ENCODE data around the gene TMA7B. TPM values are rescaled to one million over a fixed set of nuclear protein-coding genes. Genes with fewer than 3 reads are reported as not detected.
"Not testable (repeated sequence)": the region's sequence is repeated elsewhere in the genome, so short reads cannot be mapped to it uniquely, and the experiment has no call there.

The TMA7B gene
- total and polyA plus RNA-seq, 10 donors: 0.29 to 4.2 (median 2.5) TPM

DNA sequence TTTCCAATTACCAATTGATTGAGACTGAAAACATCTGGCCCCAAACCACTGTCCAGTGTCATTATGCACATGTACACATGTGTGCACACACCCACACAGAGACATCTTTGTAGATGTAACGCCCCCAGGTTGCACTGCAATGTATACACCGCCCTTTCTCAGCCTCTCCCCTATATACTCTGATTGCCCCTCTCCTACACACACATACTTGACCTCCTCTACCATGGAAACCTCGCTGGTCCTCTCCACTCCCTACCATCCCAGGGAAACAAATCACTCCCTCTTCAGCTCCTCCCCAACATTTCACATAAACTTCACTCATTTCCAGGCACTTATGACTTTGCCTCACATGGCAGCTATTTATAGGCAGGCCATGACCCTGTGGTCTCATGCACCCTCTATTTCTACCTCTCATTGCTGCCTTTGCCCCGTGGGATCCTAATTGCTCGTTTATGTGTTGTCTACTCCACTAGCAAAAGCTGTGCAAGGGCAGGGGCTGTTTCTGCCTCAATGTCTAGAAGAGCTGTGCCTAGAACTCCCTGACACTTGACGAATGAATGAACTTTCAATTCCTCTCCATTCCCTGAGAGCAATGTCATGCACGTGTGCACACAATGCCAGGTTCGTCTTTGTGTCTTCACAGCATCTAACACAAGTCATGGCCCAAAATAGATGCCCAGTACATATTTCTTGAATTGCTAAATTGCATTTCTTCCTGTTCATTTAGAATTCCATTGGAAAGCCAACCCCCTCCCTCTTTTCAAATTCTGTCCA lies 10.0 kb upstream of the TMA7B start:
- 56 to 67% (median 61%) methylated on average over 8 of the region's 8 CpGs for WGBS, 5 donors

DNA sequence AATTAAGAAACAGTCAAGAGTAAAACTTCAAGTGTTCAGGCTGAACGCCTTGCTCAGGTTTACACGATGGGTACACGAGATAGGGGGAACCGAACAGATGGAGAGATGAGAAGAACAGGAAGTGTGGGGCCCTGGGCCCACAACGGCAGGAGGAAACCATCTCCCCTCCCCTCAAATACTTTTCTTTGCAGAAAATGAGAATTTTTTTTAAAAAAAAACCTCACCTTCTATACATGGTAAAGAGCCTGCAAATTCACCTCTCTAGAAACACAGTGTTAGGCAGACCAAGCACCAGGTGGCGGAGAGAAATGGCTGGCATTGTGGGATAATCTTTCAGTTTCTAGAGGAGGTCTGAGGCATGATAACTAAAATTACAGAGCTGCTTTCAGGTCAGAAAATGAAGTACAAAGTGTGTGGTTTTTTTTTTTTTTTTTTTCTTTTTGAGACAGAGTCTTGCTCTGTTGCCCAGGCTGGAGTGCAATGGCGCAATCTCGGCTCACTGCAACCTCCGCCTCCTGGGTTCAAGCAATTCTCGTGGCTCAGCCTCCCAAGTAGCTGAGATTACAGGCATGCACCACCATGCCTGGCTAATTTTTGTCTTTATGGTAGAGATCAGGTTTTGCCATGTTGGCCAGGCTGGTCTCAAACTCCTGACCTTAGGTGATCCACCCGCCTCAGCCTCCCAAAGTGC lies 8.4 kb upstream of the TMA7B start:
- DNase-seq; H3K9me3 ChIP-seq; H3K27me3 ChIP-seq (replicated peaks in 1 of 7); intact Hi-C loops (cut with DNase I; ENCODE audit: low total_unique reads); H3K4me3 ChIP-seq: not testable (repeated sequence)
- Histone ChIP-seq H3K4me1 (peaks cover 25 to 100% (median 51%) of the 10 kb centered on the region in 6 donors), H3K36me3 (peaks cover 0 to 14% (median 0%) of the 10 kb centered on the region in 6 donors), H3K27ac (peak overlapping the region in 5 of 8 donors; percentile 2 to 63 (median 57))
- 49 to 54% (median 52%) methylated on average over 11 of the region's 11 CpGs for WGBS, 5 donors

More for the DNA sequence above, 10.0 kb upstream of the TMA7B start:
- peak overlapping the region in 5 of 8 donors; percentile 9 to 63 (median 57) for H3K27ac ChIP-seq
- TF ChIP-seq POLR2AphosphoS5 (IDR thresholded peaks at IDR 0.05) (peak in 1 of 3 donors; percentile 27), POLR2A (IDR thresholded peaks at IDR 0.05) (no peak)
- no peak overlapping the region for H3K4me3 ChIP-seq
- no peak for DNase-seq
- H3K4me1 ChIP-seq: peaks cover 33 to 100% (median 54%) of the 10 kb centered on the region in 6 donors
- no peaks in the 10 kb centered on the region for H3K36me3 ChIP-seq
- H3K27me3 ChIP-seq (replicated peaks in 1 of 7): no peaks in the 10 kb centered on the region
- intact Hi-C loops (cut with DNase I; ENCODE audit: low total_unique reads): no loop called here
- no peaks in the 10 kb centered on the region for H3K9me3 ChIP-seq

DNA sequence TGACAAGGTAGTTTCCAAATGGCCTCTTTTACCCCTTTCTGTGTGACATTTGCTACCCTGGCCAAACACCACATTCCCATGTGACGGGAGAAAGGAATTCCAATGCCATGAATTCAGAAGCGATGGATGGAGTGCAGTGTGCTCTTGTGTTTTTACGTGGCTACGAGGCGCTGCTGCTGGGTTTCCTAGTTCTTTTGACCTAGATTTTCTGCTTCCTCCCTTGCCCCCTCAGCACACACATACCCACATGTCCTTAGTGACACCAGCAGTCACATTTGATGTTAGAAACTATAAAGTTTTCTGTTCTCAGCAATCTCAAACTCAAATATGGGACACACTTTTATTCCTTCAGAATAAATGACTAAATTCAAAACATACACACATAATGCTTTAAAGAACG lies 7.8 kb upstream of the TMA7B start:
- H3K4me3 ChIP-seq: no peak overlapping the region
- peaks cover 25 to 100% (median 51%) of the 10 kb centered on the region in 6 donors for H3K4me1 ChIP-seq
- DNase-seq: no peak
- peaks cover 0 to 20% (median 0%) of the 10 kb centered on the region in 6 donors for H3K36me3 ChIP-seq
- H3K9me3 ChIP-seq: no peaks in the 10 kb centered on the region
- TF ChIP-seq POLR2A (IDR thresholded peaks at IDR 0.05) (no peak), POLR2AphosphoS5 (IDR thresholded peaks at IDR 0.05) (no peak)
- TF ChIP-seq, protein P1, sequence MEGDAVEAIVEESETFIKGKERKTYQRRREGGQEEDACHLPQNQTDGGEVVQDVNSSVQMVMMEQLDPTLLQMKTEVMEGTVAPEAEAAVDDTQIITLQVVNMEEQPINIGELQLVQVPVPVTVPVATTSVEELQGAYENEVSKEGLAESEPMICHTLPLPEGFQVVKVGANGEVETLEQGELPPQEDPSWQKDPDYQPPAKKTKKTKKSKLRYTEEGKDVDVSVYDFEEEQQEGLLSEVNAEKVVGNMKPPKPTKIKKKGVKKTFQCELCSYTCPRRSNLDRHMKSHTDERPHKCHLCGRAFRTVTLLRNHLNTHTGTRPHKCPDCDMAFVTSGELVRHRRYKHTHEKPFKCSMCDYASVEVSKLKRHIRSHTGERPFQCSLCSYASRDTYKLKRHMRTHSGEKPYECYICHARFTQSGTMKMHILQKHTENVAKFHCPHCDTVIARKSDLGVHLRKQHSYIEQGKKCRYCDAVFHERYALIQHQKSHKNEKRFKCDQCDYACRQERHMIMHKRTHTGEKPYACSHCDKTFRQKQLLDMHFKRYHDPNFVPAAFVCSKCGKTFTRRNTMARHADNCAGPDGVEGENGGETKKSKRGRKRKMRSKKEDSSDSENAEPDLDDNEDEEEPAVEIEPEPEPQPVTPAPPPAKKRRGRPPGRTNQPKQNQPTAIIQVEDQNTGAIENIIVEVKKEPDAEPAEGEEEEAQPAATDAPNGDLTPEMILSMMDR (IDR thresholded peaks at IDR 0.05 in 8 of 11, conservative IDR thresholded peaks at IDR 0.05 in 3 of 11): no peak
- intact Hi-C loops (cut with DNase I; ENCODE audit: low total_unique reads): no loop called here
- H3K27ac ChIP-seq: peak overlapping the region in 5 of 8 donors; percentile 2 to 63 (median 57)
- 69 to 83% (median 78%) methylated on average over 6 of the region's 6 CpGs for WGBS, 5 donors
- peaks cover 0 to under 1% (median 0%) of the 10 kb centered on the region in 7 donors for H3K27me3 ChIP-seq (replicated peaks in 1 of 7)

DNA sequence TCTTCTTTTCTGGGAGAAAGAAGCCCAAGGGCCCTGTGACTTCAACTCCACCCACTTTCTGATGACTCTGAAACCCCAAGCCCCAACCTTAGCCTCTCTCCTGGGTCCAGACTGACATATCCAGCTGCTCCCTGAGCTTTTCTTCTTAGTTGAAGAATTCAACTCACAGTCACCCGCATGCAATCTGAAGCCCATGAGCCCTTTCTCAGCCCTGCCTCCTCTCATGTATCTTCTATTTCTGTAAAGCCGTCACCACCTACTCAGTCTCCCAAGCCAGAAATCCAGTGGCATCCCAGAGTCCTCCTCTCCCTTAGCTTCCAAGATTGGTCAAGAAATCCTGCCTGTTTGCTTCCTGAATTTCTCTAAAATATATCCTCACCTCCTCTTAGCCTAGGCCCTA lies 7.1 kb upstream of the TMA7B start:
- TF ChIP-seq, protein P1 (IDR thresholded peaks at IDR 0.05 in 8 of 11, conservative IDR thresholded peaks at IDR 0.05 in 3 of 11): no peak
- TF ChIP-seq POLR2A (IDR thresholded peaks at IDR 0.05): no peak
- TF ChIP-seq POLR2AphosphoS5 (IDR thresholded peaks at IDR 0.05): no peak
- H3K27ac ChIP-seq: peak overlapping the region in 3 of 8 donors; percentile 37 to 63 (median 60)
- H3K4me3 ChIP-seq: no peak overlapping the region
- peaks cover 23 to 100% (median 49%) of the 10 kb centered on the region in 6 donors for H3K4me1 ChIP-seq
- 88 to 96% (median 95%) methylated on average over 2 of the region's 2 CpGs for WGBS, 5 donors
- intact Hi-C loops (cut with DNase I; ENCODE audit: low total_unique reads): no loop called here
- DNase-seq: no peak
- H3K9me3 ChIP-seq: no peaks in the 10 kb centered on the region
- H3K36me3 ChIP-seq: peaks cover 0 to 28% (median 1%) of the 10 kb centered on the region in 6 donors
- peaks cover 0 to 7% (median 0%) of the 10 kb centered on the region in 7 donors for H3K27me3 ChIP-seq (replicated peaks in 1 of 7)
